ENCODE measurements around the gene ANKRD31.

DNA sequence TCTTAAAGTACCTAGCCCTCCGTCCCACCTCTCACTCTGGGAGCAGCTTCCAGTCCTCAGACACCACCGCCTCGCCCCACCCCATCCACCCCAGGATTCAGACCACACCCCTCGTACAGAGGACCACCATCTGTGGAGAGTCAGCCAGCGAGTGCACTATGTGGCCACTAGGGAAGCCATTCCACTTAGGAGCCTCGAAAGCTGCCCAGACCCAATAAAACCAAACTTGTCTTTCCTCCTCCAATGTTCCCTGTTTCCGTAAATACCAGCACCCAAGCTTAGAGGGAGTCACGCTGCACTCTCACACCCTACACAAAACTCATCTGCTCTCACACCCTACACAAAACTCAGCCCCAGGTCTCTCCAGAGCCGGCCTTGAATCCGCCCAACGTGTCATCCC lies 186.3 kb downstream of the ANKRD31 start:
- TF ChIP-seq POLR2A (IDR thresholded peaks at IDR 0.05; ENCODE audit: low read depth) = no peak
- TF ChIP-seq CTCF (IDR thresholded peaks at IDR 0.05) = peak in 1 of 3 experiments; percentile 29
- no peak for TF ChIP-seq POLR2AphosphoS5 (IDR thresholded peaks at IDR 0.05)

All from esophagus muscularis mucosa (tissue), 3 donors.